Natural killer cell (primary cell): Measurements from ENCODE around the gene KCNT2. TPM values are rescaled to one million over a fixed set of nuclear protein-coding genes. Genes with fewer than 3 reads are reported as not detected.
"Not testable (repeated sequence)": the region's sequence is repeated elsewhere in the genome, so short reads cannot be mapped to it uniquely, and the experiment has no call there.

ENCODE experiments used
- ATAC-seq, 3 donors: fragments of 150-1000 bp in 2 of 3; fragments of 200-7000 bp in 1 of 3; cut with Tn5 transposase; 1 replicate in 1 of 3; 2 replicates in 2 of 3; pipeline ENCODE4 v1.10.0; 2021; ENCODE audit warnings: mild to moderate bottlenecking in 2 of 3, moderate library complexity in 2 of 3
- DNase-seq, 2 donors: peaks; one replicate each; pipeline versions ENCODE4 v3.0.0 to v3.0.0-alpha.2; 2013 to 2021; ENCODE audit warnings: mixed read lengths in 1 of 2
- H3K27ac ChIP-seq: one replicate; pipeline ENCODE4 v1.5.1; 2013; ENCODE audit warnings: mild to moderate bottlenecking, low read length
- H3K27me3 ChIP-seq: one replicate; pipeline ENCODE4 v1.6.1; 2013; ENCODE audit warnings: low read length; ENCODE audit not compliant: control insufficient read depth, insufficient read depth
- H3K36me3 ChIP-seq: one replicate; pipeline ENCODE4 v1.6.1; 2013; ENCODE audit warnings: low read length; ENCODE audit not compliant: control insufficient read depth, insufficient read depth
- H3K4me1 ChIP-seq: one replicate; pipeline ENCODE4 v1.6.1; 2013; ENCODE audit warnings: low read length; ENCODE audit not compliant: control insufficient read depth, insufficient read depth
- H3K4me3 ChIP-seq: one replicate; pipeline ENCODE4 v1.5.1; 2013; ENCODE audit warnings: low read length
- H3K9me3 ChIP-seq: one replicate; pipeline ENCODE4 v1.6.1; 2013; ENCODE audit warnings: low read length; ENCODE audit not compliant: control insufficient read depth, insufficient read depth
- H3K27ac Mint-ChIP-seq, 2 donors: one replicate each; pipeline ENCODE4 v1.8.0; 2022; ENCODE audit warnings: mild to moderate bottlenecking in 2 of 2, mixed read lengths in 2 of 2, moderate library complexity in 1 of 2
- H3K27me3 Mint-ChIP-seq, 2 donors: one replicate each; pipeline ENCODE4 v1.8.0; 2022; ENCODE audit warnings: low read depth in 2 of 2, mixed read lengths in 2 of 2
- H3K36me3 Mint-ChIP-seq: one replicate; pipeline ENCODE4 v1.8.0; 2022; ENCODE audit warnings: mixed read lengths
- H3K4me1 Mint-ChIP-seq, 2 donors: one replicate each; pipeline ENCODE4 v1.8.0; 2022; ENCODE audit warnings: mixed read lengths in 2 of 2
- H3K4me3 Mint-ChIP-seq: one replicate; pipeline ENCODE4 v1.8.0; 2022; ENCODE audit warnings: mild to moderate bottlenecking, moderate library complexity, mixed read lengths
- H3K9me3 Mint-ChIP-seq, 2 donors: one replicate each; pipeline ENCODE4 v1.8.0; 2022; ENCODE audit warnings: mixed read lengths in 2 of 2
- WGBS: methylation state at CpG from one replicate; pipeline ENCODE4 v1.1.7; 2013; ENCODE audit warnings: missing lambda C conversion rate; ENCODE audit not compliant: insufficient coverage; 5-methylcytosine and 5-hydroxymethylcytosine counted together
- intact Hi-C: fragments of 100-400 bp; cut with micrococcal nuclease; formaldehyde crosslinking; loops from one replicate; pipeline ENCODE4 v1.14.2; 2022
- total RNA-seq, 4 donors: library from RNA; stranded (reverse); fragments of 120-200 nt in 1 of 4; gene quantifications; one replicate each; pipeline versions ENCODE4 v1.2.3 to v1.2.4, GENCODE V29; 2013 to 2022
- TF ChIP-seq, protein P1 (sequence below): fragments of 200-600 bp; IDR thresholded peaks from one replicate; pipeline ENCODE4 v1.8.0; 2022; ENCODE audit warnings: antibody characterized with exemption

Gene KCNT2
- total RNA-seq, 3 donors from 2014 or later (not counting 1 experiment from before 2014, with no cell fraction given): not detected

DNA sequence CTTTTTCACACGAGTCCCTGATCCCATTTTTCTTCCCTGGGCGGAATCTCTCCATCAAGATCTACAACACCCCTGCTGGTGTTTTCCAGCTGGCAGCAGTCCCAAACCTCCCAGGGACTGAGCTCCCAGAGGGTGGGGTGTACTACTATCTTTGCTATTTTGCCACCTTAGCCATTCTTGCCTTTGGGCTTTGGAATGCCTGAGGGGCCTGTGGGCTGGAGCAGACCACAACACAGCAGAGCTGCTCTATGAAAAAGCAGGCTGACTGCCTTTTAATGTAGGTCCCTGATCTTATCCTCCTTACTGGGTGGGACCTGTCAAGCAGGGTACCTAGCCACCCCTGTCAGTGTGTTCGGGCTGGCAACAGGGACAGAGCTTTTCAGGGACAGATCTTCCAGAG lies 91.9 kb downstream of the KCNT2 start:
- TF ChIP-seq, protein P1, sequence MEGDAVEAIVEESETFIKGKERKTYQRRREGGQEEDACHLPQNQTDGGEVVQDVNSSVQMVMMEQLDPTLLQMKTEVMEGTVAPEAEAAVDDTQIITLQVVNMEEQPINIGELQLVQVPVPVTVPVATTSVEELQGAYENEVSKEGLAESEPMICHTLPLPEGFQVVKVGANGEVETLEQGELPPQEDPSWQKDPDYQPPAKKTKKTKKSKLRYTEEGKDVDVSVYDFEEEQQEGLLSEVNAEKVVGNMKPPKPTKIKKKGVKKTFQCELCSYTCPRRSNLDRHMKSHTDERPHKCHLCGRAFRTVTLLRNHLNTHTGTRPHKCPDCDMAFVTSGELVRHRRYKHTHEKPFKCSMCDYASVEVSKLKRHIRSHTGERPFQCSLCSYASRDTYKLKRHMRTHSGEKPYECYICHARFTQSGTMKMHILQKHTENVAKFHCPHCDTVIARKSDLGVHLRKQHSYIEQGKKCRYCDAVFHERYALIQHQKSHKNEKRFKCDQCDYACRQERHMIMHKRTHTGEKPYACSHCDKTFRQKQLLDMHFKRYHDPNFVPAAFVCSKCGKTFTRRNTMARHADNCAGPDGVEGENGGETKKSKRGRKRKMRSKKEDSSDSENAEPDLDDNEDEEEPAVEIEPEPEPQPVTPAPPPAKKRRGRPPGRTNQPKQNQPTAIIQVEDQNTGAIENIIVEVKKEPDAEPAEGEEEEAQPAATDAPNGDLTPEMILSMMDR: no peak
- intact Hi-C loops: no loop called here
- Histone ChIP-seq H3K4me3 (no peak overlapping the region), H3K9me3 (peaks cover 7% of the 10 kb centered on the region), H3K27ac (no peak overlapping the region), H3K36me3 (no peaks in the 10 kb centered on the region), H3K27me3 (no peaks in the 10 kb centered on the region), H3K4me1 (no peaks in the 10 kb centered on the region)
- Mint-ChIP-seq H3K36me3 (peaks cover 12% of the 10 kb centered on the region), H3K9me3 (peaks cover 18 to 28% of the 10 kb centered on the region in 2 donors), H3K4me3 (no peak overlapping the region), H3K27ac (no peak overlapping the region), H3K4me1 (no peaks in the 10 kb centered on the region), H3K27me3 (no peaks in the 10 kb centered on the region)
- ATAC-seq (no peak), DNase-seq (no peak)
- WGBS: 75% methylated on average over 3 of the region's 3 CpGs

DNA sequence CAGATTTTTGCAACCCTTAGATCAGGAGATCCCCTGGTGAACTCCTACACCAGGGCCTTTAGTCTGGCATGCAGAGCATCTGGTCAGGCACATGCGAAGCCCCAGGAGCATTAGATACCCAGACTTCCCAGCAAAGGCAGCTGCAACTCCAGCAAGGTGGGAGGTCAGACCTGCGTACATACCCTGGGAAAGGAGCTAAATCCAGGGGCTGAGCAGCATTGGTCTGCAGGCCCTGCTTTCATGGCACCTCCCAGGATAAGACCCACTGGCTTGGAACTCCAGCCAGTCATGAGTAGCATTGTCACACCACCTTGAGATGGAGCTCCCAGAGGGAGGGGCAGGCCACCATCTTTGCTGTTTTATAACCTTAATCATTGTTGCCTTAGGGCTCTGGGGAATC lies 92.3 kb downstream of the KCNT2 start:
- Histone ChIP-seq H3K27ac (no peak overlapping the region), H3K9me3 (peaks cover 7% of the 10 kb centered on the region), H3K4me3 (no peak overlapping the region), H3K27me3 (no peaks in the 10 kb centered on the region), H3K4me1 (no peaks in the 10 kb centered on the region), H3K36me3 (no peaks in the 10 kb centered on the region)
- Mint-ChIP-seq H3K4me1 (no peaks in the 10 kb centered on the region), H3K9me3 (peaks cover 18 to 28% of the 10 kb centered on the region in 2 donors), H3K27ac (no peak overlapping the region), H3K27me3 (no peaks in the 10 kb centered on the region), H3K36me3 (peaks cover 12% of the 10 kb centered on the region), H3K4me3 (no peak overlapping the region)
- WGBS: 90% methylated on average over 2 of the region's 2 CpGs
- DNase-seq (no peak), ATAC-seq (no peak)
- TF ChIP-seq, protein P1: no peak
- intact Hi-C loops: no loop called here

DNA sequence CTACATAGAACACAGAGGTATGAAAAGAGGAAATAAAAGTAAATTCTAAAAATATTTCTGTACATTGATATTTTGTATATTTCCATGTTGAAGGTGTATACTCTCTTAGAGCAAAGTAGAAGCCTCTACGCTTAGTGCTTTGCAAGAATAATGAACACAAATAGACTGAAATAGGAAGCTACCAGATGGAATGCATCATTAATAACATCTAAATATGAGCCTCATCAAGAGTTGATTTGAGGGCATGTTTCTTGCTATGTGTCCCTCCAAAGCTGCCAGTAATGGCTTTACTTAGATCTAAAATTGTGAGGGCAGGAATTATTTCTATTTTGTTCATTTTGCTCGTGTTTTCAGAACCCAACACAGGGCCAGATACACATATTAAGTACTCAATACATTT lies 94.4 kb downstream of the KCNT2 start:
- Mint-ChIP-seq H3K36me3 (peaks cover 8% of the 10 kb centered on the region), H3K27me3 (no peaks in the 10 kb centered on the region), H3K4me3 (no peak overlapping the region), H3K4me1 (no peaks in the 10 kb centered on the region), H3K27ac (no peak overlapping the region), H3K9me3 (peaks cover 13 to 27% of the 10 kb centered on the region in 2 donors)
- Histone ChIP-seq H3K36me3 (no peaks in the 10 kb centered on the region), H3K4me1 (no peaks in the 10 kb centered on the region), H3K4me3 (no peak overlapping the region), H3K27ac (no peak overlapping the region), H3K27me3 (no peaks in the 10 kb centered on the region), H3K9me3 (peaks cover 7% of the 10 kb centered on the region)
- DNase-seq (no peak), ATAC-seq (no peak)
- TF ChIP-seq, protein P1: no peak
- intact Hi-C loops: no loop called here
- WGBS: 100% methylated on average over 1 of the region's 2 CpGs

DNA sequence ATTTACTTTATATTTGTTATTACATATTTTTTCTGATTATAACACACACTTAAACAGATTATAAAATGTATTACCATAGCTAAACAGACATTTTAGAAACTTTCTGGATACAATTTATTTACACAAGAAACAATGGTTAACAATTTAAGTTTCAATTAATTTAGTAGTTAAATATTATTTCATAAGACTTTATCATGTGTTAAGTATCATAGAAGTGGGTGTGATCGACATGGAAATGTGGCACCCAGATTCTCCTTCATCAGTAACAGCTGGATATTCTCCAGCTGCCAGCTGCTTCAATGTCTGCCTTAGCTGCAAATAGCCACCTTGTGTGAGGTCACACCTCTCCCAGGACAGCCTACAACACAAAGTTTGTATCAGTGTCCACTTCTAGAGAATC lies 97.8 kb downstream of the KCNT2 start:
- Mint-ChIP-seq H3K36me3 (no peaks in the 10 kb centered on the region), H3K9me3 (peaks cover 8 to 10% of the 10 kb centered on the region in 2 donors), H3K4me1 (no peaks in the 10 kb centered on the region), H3K4me3 (no peak overlapping the region), H3K27me3 (no peaks in the 10 kb centered on the region), H3K27ac (no peak overlapping the region)
- WGBS: 67% methylated on average over 1 of the region's 1 CpG
- intact Hi-C loops: no loop called here
- DNase-seq: no peak
- H3K27ac ChIP-seq: no peak overlapping the region
- ATAC-seq: no peak
- TF ChIP-seq, protein P1: no peak
- no peak overlapping the region for H3K4me3 ChIP-seq
- H3K27me3 ChIP-seq: no peaks in the 10 kb centered on the region
- no peaks in the 10 kb centered on the region for H3K36me3 ChIP-seq
- H3K4me1 ChIP-seq: no peaks in the 10 kb centered on the region
- no peaks in the 10 kb centered on the region for H3K9me3 ChIP-seq

DNA sequence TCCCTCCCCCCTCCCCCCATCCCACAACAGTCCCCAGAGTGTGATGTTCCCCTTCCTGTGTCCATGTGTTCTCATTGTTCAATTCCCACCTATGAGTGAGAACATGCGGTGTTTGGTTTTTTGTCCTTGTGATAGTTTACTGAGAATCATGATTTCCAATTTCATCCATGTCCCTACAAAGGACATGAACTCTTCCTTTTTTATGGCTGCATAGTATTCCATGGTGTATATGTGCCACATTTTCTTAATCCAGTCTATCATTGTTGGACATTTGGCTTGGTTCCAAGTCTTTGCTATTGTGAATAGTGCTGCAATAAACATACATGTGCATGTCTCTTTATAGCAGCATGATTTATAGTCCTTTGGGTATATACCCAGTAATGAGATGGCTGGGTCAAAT lies 104.0 kb downstream of the KCNT2 start:
- intact Hi-C loops, H3K36me3 ChIP-seq, H3K36me3 Mint-ChIP-seq, H3K27ac ChIP-seq, H3K27me3 Mint-ChIP-seq, H3K4me3 Mint-ChIP-seq, H3K27ac Mint-ChIP-seq, ATAC-seq, H3K4me1 ChIP-seq, H3K27me3 ChIP-seq, H3K9me3 Mint-ChIP-seq, H3K9me3 ChIP-seq, H3K4me3 ChIP-seq, H3K4me1 Mint-ChIP-seq, DNase-seq: not testable (repeated sequence)
- no CpG with 5 or more reads among the region's 1 CpG for WGBS
